ENCODE results near the gene IGSF11.

DNA sequence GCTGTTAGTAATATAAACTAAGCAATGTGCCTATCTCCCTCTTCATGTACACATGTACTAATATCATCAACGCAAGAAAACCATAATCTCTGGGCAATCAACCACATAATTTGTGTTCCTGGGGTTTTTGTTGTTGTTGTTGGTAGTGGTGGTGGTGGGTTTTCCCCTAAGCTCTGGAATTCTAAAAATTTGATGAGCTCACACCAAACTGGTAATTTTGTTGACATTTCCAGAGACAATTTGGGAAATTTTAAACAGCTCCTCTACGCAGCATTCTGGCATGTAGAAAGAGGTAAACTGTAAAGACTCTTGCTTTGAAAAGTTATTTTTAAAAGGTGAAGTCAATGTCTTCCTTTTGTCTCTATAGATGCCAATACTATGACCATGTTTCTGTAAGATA lies 126.7 kb downstream of the IGSF11 start:
- TF ChIP-seq EZH2 (IDR thresholded peaks at IDR 0.05; ENCODE audit: low read length, unreplicated experiment) (no peak), EZH2phosphoT487 (IDR thresholded peaks at IDR 0.05; ENCODE audit: borderline replicate concordance, low read length) (no peak)
- TF ChIP-seq, protein P1, sequence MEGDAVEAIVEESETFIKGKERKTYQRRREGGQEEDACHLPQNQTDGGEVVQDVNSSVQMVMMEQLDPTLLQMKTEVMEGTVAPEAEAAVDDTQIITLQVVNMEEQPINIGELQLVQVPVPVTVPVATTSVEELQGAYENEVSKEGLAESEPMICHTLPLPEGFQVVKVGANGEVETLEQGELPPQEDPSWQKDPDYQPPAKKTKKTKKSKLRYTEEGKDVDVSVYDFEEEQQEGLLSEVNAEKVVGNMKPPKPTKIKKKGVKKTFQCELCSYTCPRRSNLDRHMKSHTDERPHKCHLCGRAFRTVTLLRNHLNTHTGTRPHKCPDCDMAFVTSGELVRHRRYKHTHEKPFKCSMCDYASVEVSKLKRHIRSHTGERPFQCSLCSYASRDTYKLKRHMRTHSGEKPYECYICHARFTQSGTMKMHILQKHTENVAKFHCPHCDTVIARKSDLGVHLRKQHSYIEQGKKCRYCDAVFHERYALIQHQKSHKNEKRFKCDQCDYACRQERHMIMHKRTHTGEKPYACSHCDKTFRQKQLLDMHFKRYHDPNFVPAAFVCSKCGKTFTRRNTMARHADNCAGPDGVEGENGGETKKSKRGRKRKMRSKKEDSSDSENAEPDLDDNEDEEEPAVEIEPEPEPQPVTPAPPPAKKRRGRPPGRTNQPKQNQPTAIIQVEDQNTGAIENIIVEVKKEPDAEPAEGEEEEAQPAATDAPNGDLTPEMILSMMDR (conservative IDR thresholded peaks at IDR 0.05; ENCODE audit: low read depth, low read length), result no peak
